Transverse colon (tissue), 4 donors: ENCODE data around the gene CAMTA1. TPM values are rescaled to one million over a fixed set of nuclear protein-coding genes. Genes with fewer than 3 reads are reported as not detected.

Experiments
- DNase-seq: peaks from one replicate; pipeline ENCODE4 v3.0.0-alpha.2; 2019
- H3K27ac ChIP-seq, 4 donors: fragments of 200-600 bp; sonication (generic); 2 replicates each; pipeline ENCODE4 v1.5.1; 2016 to 2018; ENCODE audit warnings: inconsistent platforms in 4 of 4
- H3K27me3 ChIP-seq: fragments of 200-600 bp; sonication (generic); 2 replicates; pipeline ENCODE4 v1.5.1; 2017; ENCODE audit warnings: inconsistent platforms
- H3K36me3 ChIP-seq, 4 donors: fragments of 200-600 bp; sonication (generic); 2 replicates each; pipeline ENCODE4 v1.5.1; 2017 to 2019; ENCODE audit warnings: inconsistent platforms in 4 of 4
- H3K4me1 ChIP-seq, 4 donors: fragments of 200-600 bp; sonication (generic); 2 replicates each; pipeline ENCODE4 v1.5.1; 2017 to 2020; ENCODE audit warnings: inconsistent platforms in 4 of 4
- H3K4me3 ChIP-seq, 4 donors: fragments of 200-600 bp; sonication (generic); 1 replicate in 1 of 4; 2 replicates in 3 of 4; pipeline versions ENCODE4 v1.5.1 to v1.6.1; 2017 to 2019; ENCODE audit warnings: inconsistent platforms in 4 of 4
- H3K9me3 ChIP-seq, 2 donors: fragments of 200-600 bp; sonication (generic); 2 replicates each; pipeline ENCODE4 v1.5.1; 2017 to 2019; ENCODE audit warnings: inconsistent platforms in 2 of 2
- EP300 ChIP-seq: sonication (generic); formaldehyde crosslinking; IDR thresholded peaks from one replicate; pipeline ENCODE4 v1.6.1; 2017; ENCODE audit warnings: antibody characterized with exemption, low read depth
- POLR2A ChIP-seq: fragments of 450-650 bp; IDR thresholded peaks from one replicate; pipeline ENCODE4 v1.6.1; 2016; ENCODE audit warnings: antibody characterized with exemption, mild to moderate bottlenecking, moderate library complexity
- POLR2AphosphoS5 ChIP-seq, 3 donors: sonication (generic); formaldehyde crosslinking; IDR thresholded peaks; one replicate each; pipeline ENCODE4 v1.6.1; 2016; ENCODE audit warnings: antibody characterized with exemption in 3 of 3
- WGBS, 2 donors: methylation state at CpG; one replicate each; pipeline ENCODE4 v1.1.5; 2018; ENCODE audit warnings: low coverage in 1 of 2; 5-methylcytosine and 5-hydroxymethylcytosine counted together
- in situ Hi-C, 4 donors: fragments of 200-750 bp; cut with MboI; loops; one replicate each; pipeline versions ENCODE4 v1.15.0 to v1.15.1; 2017; ENCODE audit warnings: low sequenced_read_pairs in 3 of 4, low pct_ligation_motif_present in 1 of 4, low pct_unique_long_range_greater_than_20kb in 1 of 4
- intact Hi-C: fragments of 100-400 bp; cut with DNase I; formaldehyde crosslinking; loops from one replicate; pipeline ENCODE4 v1.15.1; 2023; ENCODE audit warnings: low total_unique reads
- total RNA-seq, 4 donors: library from RNA; depleted of rRNA; stranded (reverse); fragments of >200 nt; gene quantifications; one replicate each; pipeline ENCODE4 v1.1.0, GENCODE V29; 2016
- TF ChIP-seq, protein P1 (sequence below), 5 experiments: fragments of 200-600 bp in 3 of 5; fragments of 450-650 bp in 2 of 5; sonication (generic) in 3 of 5; IDR thresholded peaks; 1 replicate in 2 of 5; 2 replicates in 3 of 5; pipeline ENCODE4 v1.5.1; 2016 to 2017; ENCODE audit warnings: antibody characterized with exemption in 5 of 5, inconsistent platforms in 3 of 5, mild to moderate bottlenecking in 2 of 5, moderate library complexity in 1 of 5

Gene CAMTA1
- total RNA-seq, 4 donors from 2014 or later: 93.8 to 268 (median 130) TPM

DNA sequence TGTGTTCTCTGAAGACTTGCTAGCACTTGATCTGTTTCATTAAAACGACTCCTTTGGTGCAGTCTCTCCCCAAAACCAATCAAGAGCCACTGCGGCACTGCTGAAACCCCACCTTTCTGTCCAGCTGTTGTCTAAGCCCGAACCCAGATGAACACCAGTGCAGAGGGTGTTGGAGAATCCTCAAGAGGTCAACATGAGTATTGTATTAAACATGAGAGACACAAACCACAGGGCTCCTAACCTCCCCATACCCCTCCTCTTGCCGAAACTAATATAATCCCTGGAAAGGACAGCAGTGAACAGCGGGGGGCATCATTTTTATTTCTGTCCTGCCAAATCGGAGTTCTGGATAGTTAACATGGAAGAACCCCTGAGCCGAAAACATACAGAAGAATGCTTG is 333.9 kb downstream of the CAMTA1 start:
- TF ChIP-seq POLR2AphosphoS5 (IDR thresholded peaks at IDR 0.05): no peak
- TF ChIP-seq EP300: no peak
- TF ChIP-seq POLR2A: no peak
- TF ChIP-seq, protein P1, sequence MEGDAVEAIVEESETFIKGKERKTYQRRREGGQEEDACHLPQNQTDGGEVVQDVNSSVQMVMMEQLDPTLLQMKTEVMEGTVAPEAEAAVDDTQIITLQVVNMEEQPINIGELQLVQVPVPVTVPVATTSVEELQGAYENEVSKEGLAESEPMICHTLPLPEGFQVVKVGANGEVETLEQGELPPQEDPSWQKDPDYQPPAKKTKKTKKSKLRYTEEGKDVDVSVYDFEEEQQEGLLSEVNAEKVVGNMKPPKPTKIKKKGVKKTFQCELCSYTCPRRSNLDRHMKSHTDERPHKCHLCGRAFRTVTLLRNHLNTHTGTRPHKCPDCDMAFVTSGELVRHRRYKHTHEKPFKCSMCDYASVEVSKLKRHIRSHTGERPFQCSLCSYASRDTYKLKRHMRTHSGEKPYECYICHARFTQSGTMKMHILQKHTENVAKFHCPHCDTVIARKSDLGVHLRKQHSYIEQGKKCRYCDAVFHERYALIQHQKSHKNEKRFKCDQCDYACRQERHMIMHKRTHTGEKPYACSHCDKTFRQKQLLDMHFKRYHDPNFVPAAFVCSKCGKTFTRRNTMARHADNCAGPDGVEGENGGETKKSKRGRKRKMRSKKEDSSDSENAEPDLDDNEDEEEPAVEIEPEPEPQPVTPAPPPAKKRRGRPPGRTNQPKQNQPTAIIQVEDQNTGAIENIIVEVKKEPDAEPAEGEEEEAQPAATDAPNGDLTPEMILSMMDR (IDR thresholded peaks at IDR 0.05): no peak
- Histone ChIP-seq H3K9me3 (no peaks in the 10 kb centered on the region), H3K27me3 (no peaks in the 10 kb centered on the region), H3K27ac (no peak overlapping the region), H3K4me3 (no peak overlapping the region), H3K36me3 (no peaks in the 10 kb centered on the region), H3K4me1 (no peaks in the 10 kb centered on the region)
- in situ Hi-C loops (no loop called here), intact Hi-C loops (no loop called here)
- DNase-seq: no peak
- whole genome bisulfite sequencing, 2 donors: 71 to 81% methylated on average over 4 to 7 of the region's 7 CpGs

DNA sequence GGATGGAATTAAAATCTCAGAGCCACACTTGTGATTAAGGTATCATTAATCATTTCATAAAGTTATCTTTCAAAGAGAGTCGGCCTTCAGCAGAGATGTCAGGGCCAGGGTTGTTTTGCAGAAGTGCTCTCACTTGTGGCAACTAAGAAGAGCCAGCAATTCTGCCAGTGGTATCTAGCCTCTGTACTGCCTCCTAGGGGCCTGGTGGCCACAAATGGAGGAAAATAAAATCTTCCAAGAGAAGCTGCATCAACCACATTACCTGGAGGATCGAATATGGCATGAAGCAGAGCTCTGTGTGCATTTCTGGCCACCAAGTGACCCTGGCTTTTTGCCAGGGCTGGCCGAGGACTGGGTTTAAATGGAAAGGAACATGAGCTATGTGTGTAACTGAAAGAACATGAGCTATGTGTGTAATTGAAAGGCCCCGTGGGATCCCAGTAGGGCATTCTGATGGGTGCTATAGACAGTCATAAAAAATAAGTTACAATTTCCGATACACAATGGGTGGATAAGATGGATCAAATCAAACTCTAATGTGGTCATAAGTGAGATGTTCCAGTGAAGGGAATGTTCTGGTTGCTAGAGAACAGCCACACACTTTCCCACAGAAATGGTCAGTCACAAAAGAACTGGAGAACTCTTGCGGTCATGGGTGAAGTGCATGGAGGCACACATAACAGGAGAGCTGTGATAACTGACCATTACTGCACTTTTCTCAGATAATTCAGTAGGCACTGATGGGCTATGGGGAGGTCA is 335.8 kb downstream of the CAMTA1 start:
- Histone ChIP-seq H3K9me3 (no peaks in the 10 kb centered on the region), H3K27me3 (no peaks in the 10 kb centered on the region), H3K4me3 (no peak overlapping the region), H3K27ac (no peak overlapping the region), H3K4me1 (no peaks in the 10 kb centered on the region), H3K36me3 (no peaks in the 10 kb centered on the region)
- DNase-seq: no peak
- in situ Hi-C loops (no loop called here), intact Hi-C loops (no loop called here)
- TF ChIP-seq POLR2A (no peak), EP300 (no peak)
- TF ChIP-seq, protein P1 (IDR thresholded peaks at IDR 0.05): no peak
- whole genome bisulfite sequencing, 2 donors: 70 to 78% methylated on average over 4 to 6 of the region's 6 CpGs

DNA sequence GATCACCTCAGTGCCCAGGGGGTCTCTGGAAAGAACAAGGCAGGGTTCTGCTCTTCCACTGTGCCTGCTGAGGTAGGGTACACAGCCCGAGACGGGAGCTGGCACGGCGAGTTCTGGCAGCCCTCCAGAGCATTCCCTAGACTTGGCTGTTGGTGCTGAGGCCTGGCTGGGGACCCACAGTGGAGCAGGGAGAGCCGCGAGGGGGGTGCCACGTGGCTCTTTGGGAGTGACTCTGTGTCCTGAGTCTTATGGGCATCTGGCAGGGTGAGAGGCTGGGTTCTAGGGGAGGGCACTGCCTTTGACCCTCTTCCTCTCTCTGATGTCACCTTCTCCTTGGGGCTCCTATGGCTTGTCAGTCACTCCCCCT is 336.4 kb downstream of the CAMTA1 start:
- Histone ChIP-seq H3K27ac (no peak overlapping the region), H3K36me3 (no peaks in the 10 kb centered on the region), H3K4me1 (no peaks in the 10 kb centered on the region), H3K27me3 (no peaks in the 10 kb centered on the region), H3K4me3 (no peak overlapping the region), H3K9me3 (no peaks in the 10 kb centered on the region)
- 61% methylated on average over 7 of the region's 7 CpGs; no CpG with 5 or more reads in 1 of the 2 donors for WGBS, 2 donors
- in situ Hi-C loops (no loop called here), intact Hi-C loops (no loop called here)
- TF ChIP-seq POLR2AphosphoS5 (IDR thresholded peaks at IDR 0.05): no peak
- no peak for TF ChIP-seq POLR2A
- no peak for TF ChIP-seq EP300
- TF ChIP-seq, protein P1 (IDR thresholded peaks at IDR 0.05): no peak
- DNase-seq: peak; percentile 10

DNA sequence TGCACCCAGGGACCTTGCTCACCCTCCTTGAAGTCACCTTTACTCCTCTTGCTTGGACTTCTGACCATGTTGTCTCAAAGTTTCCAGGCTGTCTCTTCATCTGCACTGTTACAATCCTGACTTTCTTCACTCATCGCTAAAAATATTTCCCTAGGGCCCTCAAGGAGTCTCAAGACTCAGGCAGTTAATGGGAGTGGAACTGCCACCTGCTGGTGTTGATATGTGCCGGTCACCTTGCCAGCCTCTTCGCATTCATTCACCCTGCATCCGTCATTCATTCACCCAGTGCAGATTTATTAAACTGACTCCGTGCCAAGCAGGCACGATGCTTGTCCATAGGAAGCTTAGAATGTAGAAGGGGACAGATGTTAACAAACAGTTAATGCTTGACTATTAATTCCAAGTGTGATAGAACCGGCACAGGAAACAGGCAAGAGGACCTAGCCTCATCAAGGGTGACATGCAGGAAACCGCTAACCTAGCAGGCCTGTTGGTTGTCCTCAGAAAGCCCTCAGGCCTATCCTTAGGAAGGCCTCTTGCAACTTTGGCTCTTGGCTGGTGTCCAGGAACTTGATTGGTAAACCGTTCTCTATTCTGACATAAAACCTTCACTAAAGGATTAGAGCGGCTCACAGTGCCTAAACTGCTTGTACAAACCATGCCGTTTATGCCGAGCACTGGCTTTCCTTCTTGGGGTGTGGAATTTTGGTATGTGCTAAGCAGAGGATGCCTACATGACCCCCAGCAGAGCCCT is 342.2 kb downstream of the CAMTA1 start:
- no peak overlapping the region for H3K27ac ChIP-seq
- H3K27me3 ChIP-seq: no peaks in the 10 kb centered on the region
- H3K9me3 ChIP-seq: no peaks in the 10 kb centered on the region
- intact Hi-C loops: no loop called here
- no peak for DNase-seq
- no peaks in the 10 kb centered on the region for H3K4me1 ChIP-seq
- whole genome bisulfite sequencing, 2 donors: 40 to 51% methylated on average over 4 to 12 of the region's 12 CpGs
- TF ChIP-seq POLR2AphosphoS5 (IDR thresholded peaks at IDR 0.05) (no peak), POLR2A (no peak), EP300 (no peak)
- TF ChIP-seq, protein P1 (IDR thresholded peaks at IDR 0.05): no peak
- H3K4me3 ChIP-seq: no peak overlapping the region
- H3K36me3 ChIP-seq: no peaks in the 10 kb centered on the region
- in situ Hi-C loops: no loop called here
